ACC112 (cell line): ENCODE data around the gene EXO5.
"Not testable (repeated sequence)": the region's sequence is repeated elsewhere in the genome, so short reads cannot be mapped to it uniquely, and the experiment has no call there.

ENCODE experiments used
- H2AFZ ChIP-seq: fragments of 200-600 bp; sonication (generic); one replicate; pipeline ENCODE4 v1.6.0; 2017; ENCODE audit warnings: antibody characterized with exemption, low read length; ENCODE audit not compliant: unreplicated experiment
- H3K27ac ChIP-seq: fragments of 200-600 bp; sonication (generic); 2 replicates; pipeline ENCODE4 v1.5.1; 2014; ENCODE audit warnings: low read depth, mild to moderate bottlenecking, antibody characterized with exemption, low read length, moderate library complexity
- H3K27me3 ChIP-seq: fragments of 200-600 bp; sonication (generic); 2 replicates; pipeline ENCODE4 v1.6.1; 2014; ENCODE audit warnings: mild to moderate bottlenecking, antibody characterized with exemption, low read length, moderate library complexity, mixed read lengths; ENCODE audit not compliant: insufficient read depth
- H3K36me3 ChIP-seq: fragments of 200-600 bp; sonication (generic); 2 replicates; pipeline ENCODE4 v1.6.1; 2016; ENCODE audit warnings: mild to moderate bottlenecking, antibody characterized with exemption, low read length, moderate library complexity, mixed read lengths; ENCODE audit not compliant: insufficient read depth
- H3K4me1 ChIP-seq: fragments of 200-600 bp; sonication (generic); one replicate; pipeline ENCODE4 v1.6.1; 2016; ENCODE audit warnings: low read length, mixed read lengths; ENCODE audit not compliant: insufficient read depth, unreplicated experiment, control insufficient read depth
- H3K4me3 ChIP-seq: fragments of 200-600 bp; sonication (generic); 2 replicates; pipeline ENCODE4 v1.5.1; 2014; ENCODE audit warnings: mild to moderate bottlenecking, low read depth, low read length
- H3K79me2 ChIP-seq: fragments of 200-600 bp; sonication (generic); one replicate; pipeline ENCODE4 v1.6.0; 2016; ENCODE audit warnings: low read length; ENCODE audit not compliant: control insufficient read depth, unreplicated experiment, insufficient read depth

EXO5 gene

DNA sequence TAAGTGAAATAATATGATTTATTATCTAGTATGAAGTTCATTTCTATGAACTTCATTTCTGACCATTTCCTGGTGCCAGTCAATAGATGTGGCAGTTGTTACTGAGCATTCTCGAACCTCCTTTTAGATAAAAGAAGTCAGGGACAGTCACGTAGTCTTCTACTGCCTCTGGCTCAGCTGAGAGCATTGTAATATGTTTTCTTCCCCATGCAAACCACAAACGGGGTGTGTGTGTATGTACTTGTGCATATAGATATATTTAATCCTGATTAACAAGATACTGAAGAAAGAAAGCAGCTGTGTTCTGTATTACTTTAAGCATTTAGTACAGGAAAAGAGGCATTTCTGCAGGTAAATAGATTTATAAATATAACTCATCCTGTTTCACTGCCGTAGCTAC lies 44.5 kb downstream of the EXO5 start:
- Histone ChIP-seq H3K36me3 (no peaks in the 10 kb centered on the region), H3K27ac (no peak overlapping the region), H3K27me3 (no peaks in the 10 kb centered on the region), H2AFZ (no peak overlapping the region), H3K79me2 (no peaks in the 10 kb centered on the region), H3K4me1 (no peaks in the 10 kb centered on the region), H3K4me3 (no peak overlapping the region)

DNA sequence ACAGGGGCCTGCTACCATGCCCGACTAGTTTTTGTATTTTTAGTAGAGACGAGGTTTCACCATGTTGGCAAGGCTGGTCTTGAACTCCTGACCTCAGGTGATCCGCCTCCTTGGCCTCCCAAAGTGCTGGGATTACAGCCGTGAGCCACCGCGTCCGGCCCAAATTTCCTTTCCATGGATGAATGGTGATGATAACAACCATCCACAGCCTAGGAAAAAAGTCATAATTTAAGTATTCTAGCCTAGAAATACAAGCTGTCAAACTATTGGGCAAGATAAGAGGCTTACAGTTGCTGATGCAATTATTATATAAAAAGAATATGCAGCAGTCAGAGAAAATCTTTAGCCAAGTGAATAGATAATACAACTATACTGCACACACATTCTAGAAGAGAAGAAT lies 46.2 kb downstream of the EXO5 start:
- not testable (repeated sequence) for H3K27me3 ChIP-seq, H3K27ac ChIP-seq, H3K4me1 ChIP-seq, H3K79me2 ChIP-seq, H2AFZ ChIP-seq, H3K36me3 ChIP-seq, H3K4me3 ChIP-seq

DNA sequence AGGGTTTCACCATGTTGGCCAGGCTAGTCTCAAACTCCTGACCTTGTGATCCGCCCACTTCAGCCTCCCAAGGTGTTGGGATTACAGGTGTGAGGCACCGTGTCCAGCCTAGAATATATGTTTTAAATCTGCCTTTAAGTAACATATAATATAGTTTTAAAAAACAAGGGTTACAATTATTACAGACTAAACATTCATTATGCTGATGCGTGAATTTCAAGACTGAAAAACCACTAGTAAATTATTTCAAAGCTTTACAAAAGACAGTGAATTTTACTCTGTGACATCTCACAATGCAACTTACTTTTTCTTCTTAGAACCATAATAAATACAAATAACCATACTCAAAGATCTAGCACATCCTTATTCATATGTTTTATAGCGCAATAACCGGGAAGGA lies 47.6 kb downstream of the EXO5 start:
- Histone ChIP-seq H3K36me3 (no peaks in the 10 kb centered on the region), H2AFZ (no peak overlapping the region), H3K79me2 (no peaks in the 10 kb centered on the region), H3K4me3 (no peak overlapping the region), H3K4me1 (no peaks in the 10 kb centered on the region), H3K27me3 (no peaks in the 10 kb centered on the region), H3K27ac (no peak overlapping the region)

DNA sequence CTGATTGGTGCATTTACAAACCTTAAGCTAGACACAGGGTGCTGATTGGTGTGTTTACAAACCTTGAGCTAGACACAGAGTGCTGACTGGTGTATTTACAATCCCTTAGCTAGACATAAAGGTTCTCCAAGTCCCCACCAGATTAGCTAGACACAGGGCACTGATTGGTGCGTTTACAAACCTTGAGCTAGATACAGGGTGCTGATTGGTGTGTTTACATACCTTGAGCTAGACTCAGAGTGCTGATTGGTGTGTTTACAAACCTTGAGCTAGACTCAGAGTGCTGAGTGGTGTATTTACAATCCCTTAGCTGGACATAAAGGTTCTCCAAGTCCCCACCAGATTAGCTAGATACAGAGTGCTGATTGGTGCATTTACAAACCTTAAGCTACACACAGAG lies 49.7 kb downstream of the EXO5 start:
- H3K4me1 ChIP-seq, H3K27ac ChIP-seq, H3K27me3 ChIP-seq, H3K36me3 ChIP-seq, H3K79me2 ChIP-seq, H3K4me3 ChIP-seq, H2AFZ ChIP-seq: not testable (repeated sequence)

DNA sequence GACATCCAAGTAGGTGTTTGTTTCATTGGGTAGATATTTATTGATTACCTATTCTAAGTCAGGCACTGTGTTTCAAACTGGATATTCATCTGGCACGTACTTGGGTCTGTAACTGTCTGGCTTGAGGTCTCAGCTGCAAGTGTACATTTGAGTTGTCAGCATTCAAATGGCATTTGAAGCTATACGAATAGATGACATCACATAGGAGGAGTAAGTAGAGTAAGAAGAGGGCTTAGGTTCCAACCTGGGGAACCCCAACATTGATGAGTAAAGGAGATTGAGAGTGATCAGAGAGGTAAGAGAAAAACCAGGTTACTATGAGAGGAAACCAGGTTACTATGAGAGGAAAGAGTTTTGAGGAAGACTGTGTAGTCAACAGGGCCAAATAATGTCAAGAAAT lies 53.6 kb downstream of the EXO5 start:
- Histone ChIP-seq H3K27me3 (peaks cover 17% of the 10 kb centered on the region; the same call in 1 of the 2 replicates), H3K79me2 (no peaks in the 10 kb centered on the region), H3K36me3 (no peaks in the 10 kb centered on the region), H2AFZ (no peak overlapping the region), H3K4me1 (no peaks in the 10 kb centered on the region), H3K27ac (no peak overlapping the region), H3K4me3 (no peak overlapping the region)

DNA sequence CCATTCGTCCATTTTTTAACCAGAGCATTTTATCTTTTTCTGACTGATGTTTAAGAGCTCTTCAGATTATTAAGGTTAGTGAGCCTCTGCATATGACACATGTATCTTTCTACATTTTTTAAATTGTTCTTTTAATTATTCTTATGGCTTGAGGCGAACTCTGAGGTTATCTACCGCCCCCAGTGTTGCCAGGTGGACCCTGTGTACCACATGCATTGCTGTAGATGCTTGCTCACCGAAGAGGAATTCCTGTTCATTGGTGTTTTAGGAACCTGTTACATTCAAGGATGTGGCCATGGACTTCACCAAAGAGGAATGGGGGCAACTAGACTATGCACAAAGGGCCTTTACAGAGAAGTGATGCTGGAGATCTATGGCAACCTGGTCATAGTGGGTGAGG lies 54.7 kb downstream of the EXO5 start:
- Histone ChIP-seq H3K4me1 (no peaks in the 10 kb centered on the region), H2AFZ (no peak overlapping the region), H3K27ac (no peak overlapping the region), H3K27me3 (peaks cover 17% of the 10 kb centered on the region), H3K4me3 (no peak overlapping the region), H3K36me3 (no peaks in the 10 kb centered on the region), H3K79me2 (no peaks in the 10 kb centered on the region)

DNA sequence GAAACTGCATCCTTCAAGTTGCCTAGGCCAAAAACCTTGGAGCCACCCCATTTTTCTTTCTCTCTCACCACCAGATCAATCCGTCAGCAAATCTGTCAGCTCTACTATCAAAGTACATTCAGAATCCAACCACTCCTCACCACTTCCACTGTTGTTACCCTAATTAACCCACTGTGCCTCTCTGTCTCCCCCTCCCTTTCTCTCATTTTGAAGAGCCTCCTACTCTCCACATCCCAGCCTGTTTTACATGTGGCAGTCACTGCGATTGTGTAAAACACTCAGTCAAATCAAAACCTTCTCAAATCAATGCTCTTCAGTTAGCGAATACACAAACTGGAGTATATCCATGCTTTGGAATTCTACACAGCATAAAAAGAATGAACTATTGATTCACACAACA lies 55.9 kb downstream of the EXO5 start:
- H3K4me1 ChIP-seq: no peaks in the 10 kb centered on the region
- no peaks in the 10 kb centered on the region for H3K79me2 ChIP-seq
- H3K36me3 ChIP-seq: no peaks in the 10 kb centered on the region
- peaks cover 19% of the 10 kb centered on the region for H3K27me3 ChIP-seq
- no peak overlapping the region for H3K4me3 ChIP-seq
- no peak overlapping the region for H2AFZ ChIP-seq
- H3K27ac ChIP-seq: no peak overlapping the region

DNA sequence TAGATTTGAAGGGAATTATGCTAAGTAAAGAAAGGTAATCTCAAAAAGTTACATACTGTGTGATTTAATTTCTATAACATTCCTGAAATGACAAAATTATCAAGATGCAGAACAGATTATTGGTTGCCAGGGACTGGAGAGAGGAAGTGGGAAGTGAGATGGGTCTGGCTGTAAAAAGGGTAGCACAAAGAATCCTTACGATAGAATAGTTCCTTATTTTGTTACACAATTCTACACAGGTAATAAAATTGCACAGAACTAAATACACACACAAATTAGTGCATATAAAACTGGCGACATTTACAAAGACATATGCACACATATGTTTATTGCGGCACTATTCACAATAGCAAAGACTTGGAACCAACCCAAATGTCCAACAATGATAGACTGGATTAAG lies 56.3 kb downstream of the EXO5 start:
- H2AFZ ChIP-seq: no peak overlapping the region
- H3K79me2 ChIP-seq: no peaks in the 10 kb centered on the region
- no peaks in the 10 kb centered on the region for H3K4me1 ChIP-seq
- H3K27me3 ChIP-seq: peaks cover 19% of the 10 kb centered on the region
- no peak overlapping the region for H3K4me3 ChIP-seq
- H3K36me3 ChIP-seq: no peaks in the 10 kb centered on the region
- H3K27ac ChIP-seq: no peak overlapping the region
